Body of pancreas (tissue), 4 donors: ENCODE data around the gene PBX3.

Experiments used
- CTCF ChIP-seq, 7 experiments: fragments of 450-650 bp in 4 of 7; fragments of 200-600 bp in 3 of 7; sonication (generic) in 3 of 7; IDR thresholded peaks; one replicate each; pipeline ENCODE4 v1.5.1; 2016 to 2019; ENCODE audit warnings: antibody characterized with exemption in 7 of 7
- POLR2A ChIP-seq, 3 donors: fragments of 450-650 bp; IDR thresholded peaks; one replicate each; pipeline ENCODE4 v1.6.1; 2016; ENCODE audit warnings: antibody characterized with exemption in 3 of 3, mild to moderate bottlenecking in 2 of 3

GRCh38 chr9:125815568-125815967, 68.4 kb downstream of the PBX3 start:
- TF ChIP-seq CTCF (IDR thresholded peaks at IDR 0.05), result no peak
- TF ChIP-seq POLR2A (IDR thresholded peaks at IDR 0.05), result no peak
